PC-9 (cell line): ENCODE measurements around the gene HCLS1. TPM values are rescaled to one million over a fixed set of nuclear protein-coding genes. Genes with fewer than 3 reads are reported as not detected.

Experiments used
- BruUV-seq: library from RNA; stranded (reverse); fragments of 400-500 nt; replicated peaks from 2 replicates; lab custom pipeline; 2021; lab: Mats Ljungman, UMichigan
- CTCF ChIA-PET: fragments of 300-600 bp; sonication (Branson Sonifier 250); formaldehyde crosslinking; loops from one replicate; lab custom pipeline; 2022; ENCODE audit warnings: antibody characterized with exemption; lab: Charles Lee
- POLR2A ChIA-PET: fragments of 300-600 bp; sonication (Branson Sonifier 250); formaldehyde crosslinking; loops from one replicate; lab custom pipeline; 2022; ENCODE audit warnings: antibody characterized with exemption; ENCODE audit not compliant: unreplicated experiment; lab: Charles Lee
- DNase-seq, 2 experiments: peaks; one replicate each; pipeline versions ENCODE4 v3.0.0 to v3.0.0-alpha.2; 2015 to 2022; ENCODE audit warnings: mixed read lengths in 1 of 2
- H2AFZ ChIP-seq: fragments of 200-600 bp; sonication (generic); 2 replicates; pipeline ENCODE4 v1.8.1; 2017; ENCODE audit warnings: antibody characterized with exemption
- H3F3A ChIP-seq: fragments of 200-600 bp; sonication (generic); 2 replicates; pipeline ENCODE4 v1.8.1; 2017; ENCODE audit warnings: antibody characterized with exemption, mild to moderate bottlenecking, low read depth; ENCODE audit not compliant: insufficient read depth
- H3K27ac ChIP-seq: fragments of 200-600 bp; sonication (generic); 2 replicates; pipeline ENCODE4 v1.6.1; 2016; ENCODE audit warnings: mixed run types
- H3K27me3 ChIP-seq: fragments of 200-600 bp; sonication (generic); 2 replicates; pipeline ENCODE4 v1.6.1; 2016; ENCODE audit warnings: low read depth, mixed run types; ENCODE audit not compliant: insufficient read depth
- H3K36me3 ChIP-seq: fragments of 200-600 bp; sonication (generic); 2 replicates; pipeline ENCODE4 v1.6.1; 2016; ENCODE audit warnings: low read depth, mixed run types
- H3K4me1 ChIP-seq: fragments of 200-600 bp; sonication (generic); replicated peaks from 2 replicates; pipeline ENCODE4 v1.6.1; 2016; ENCODE audit warnings: mixed run types; ENCODE audit not compliant: insufficient read depth
- H3K4me2 ChIP-seq: fragments of 200-600 bp; sonication (generic); 2 replicates; pipeline ENCODE4 v1.6.1; 2017; ENCODE audit warnings: mixed run types
- H3K4me3 ChIP-seq: fragments of 200-600 bp; sonication (generic); 2 replicates; pipeline ENCODE4 v1.6.1; 2016; ENCODE audit warnings: mixed run types
- H3K79me2 ChIP-seq: fragments of 200-600 bp; sonication (generic); 2 replicates; pipeline ENCODE4 v1.6.1; 2017; ENCODE audit warnings: low read depth, mixed run types
- H3K9me2 ChIP-seq: fragments of 200-600 bp; sonication (generic); 2 replicates; pipeline ENCODE4 v1.8.1; 2017; ENCODE audit warnings: mild to moderate bottlenecking; ENCODE audit not compliant: insufficient read depth
- H3K9me3 ChIP-seq: fragments of 200-600 bp; sonication (generic); 2 replicates; pipeline ENCODE4 v1.8.1; 2016; ENCODE audit warnings: low read depth; ENCODE audit not compliant: insufficient read depth
- H4K20me1 ChIP-seq: fragments of 200-600 bp; sonication (generic); 2 replicates; pipeline ENCODE4 v1.8.1; 2017; ENCODE audit not compliant: insufficient read depth
- EZH2 ChIP-seq: fragments of 200-600 bp; sonication (generic); IDR thresholded peaks from 2 replicates; pipeline ENCODE4 v1.8.0; 2017; ENCODE audit warnings: antibody characterized with exemption, low read depth
- intact Hi-C: fragments of 100-400 bp; cut with micrococcal nuclease; formaldehyde crosslinking; loops from one replicate; pipeline ENCODE4 v1.10.0; 2022; ENCODE audit not compliant: unreplicated experiment
- total RNA-seq: library from RNA; stranded (reverse); gene quantifications from 2 replicates; pipeline ENCODE4 v1.2.3, GENCODE V29; 2021
- TF ChIP-seq, protein P1 (sequence below): fragments of 200-600 bp; sonication (generic); conservative IDR thresholded peaks from 2 replicates; pipeline ENCODE4 v1.6.1; 2017; ENCODE audit warnings: mixed run types, antibody characterized with exemption, mild to moderate bottlenecking, moderate library complexity

HCLS1 gene
- total RNA-seq, 1 experiment from 2014 or later: 2.2 TPM

DNA sequence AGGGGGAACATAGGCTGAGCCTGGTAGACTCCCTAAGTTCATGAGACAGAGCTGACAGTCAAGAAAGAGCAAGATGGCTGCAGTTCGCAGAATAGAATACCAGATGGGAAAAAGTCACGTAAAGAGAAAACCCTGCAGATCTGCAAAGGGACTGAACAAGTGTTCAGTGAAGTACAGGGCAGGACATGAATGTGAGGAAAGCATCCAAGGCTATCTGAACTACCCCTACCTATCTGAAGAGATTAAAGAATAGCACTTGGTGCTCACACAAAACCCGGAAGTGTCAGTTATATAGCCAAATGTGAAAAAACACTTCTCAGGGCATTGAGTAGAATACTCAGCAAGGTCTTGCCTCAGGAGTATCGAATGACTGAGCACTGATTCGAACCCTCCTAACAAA is 44.8 kb upstream of the HCLS1 start:
- Histone ChIP-seq H4K20me1 (peaks cover 18% of the 10 kb centered on the region; the same call in 1 of the 2 replicates), H3K9me2 (no peaks in the 10 kb centered on the region), H3K27me3 (no peaks in the 10 kb centered on the region), H2AFZ (no peak overlapping the region), H3K9me3 (no peaks in the 10 kb centered on the region), H3F3A (peaks cover 8% of the 10 kb centered on the region; the same call in 1 of the 2 replicates), H3K79me2 (no peaks in the 10 kb centered on the region), H3K4me2 (no peak overlapping the region), H3K27ac (no peak overlapping the region), H3K4me1 (no peaks in the 10 kb centered on the region), H3K36me3 (peaks cover 62% of the 10 kb centered on the region), H3K4me3 (no peak overlapping the region)
- TF ChIP-seq, protein P1, sequence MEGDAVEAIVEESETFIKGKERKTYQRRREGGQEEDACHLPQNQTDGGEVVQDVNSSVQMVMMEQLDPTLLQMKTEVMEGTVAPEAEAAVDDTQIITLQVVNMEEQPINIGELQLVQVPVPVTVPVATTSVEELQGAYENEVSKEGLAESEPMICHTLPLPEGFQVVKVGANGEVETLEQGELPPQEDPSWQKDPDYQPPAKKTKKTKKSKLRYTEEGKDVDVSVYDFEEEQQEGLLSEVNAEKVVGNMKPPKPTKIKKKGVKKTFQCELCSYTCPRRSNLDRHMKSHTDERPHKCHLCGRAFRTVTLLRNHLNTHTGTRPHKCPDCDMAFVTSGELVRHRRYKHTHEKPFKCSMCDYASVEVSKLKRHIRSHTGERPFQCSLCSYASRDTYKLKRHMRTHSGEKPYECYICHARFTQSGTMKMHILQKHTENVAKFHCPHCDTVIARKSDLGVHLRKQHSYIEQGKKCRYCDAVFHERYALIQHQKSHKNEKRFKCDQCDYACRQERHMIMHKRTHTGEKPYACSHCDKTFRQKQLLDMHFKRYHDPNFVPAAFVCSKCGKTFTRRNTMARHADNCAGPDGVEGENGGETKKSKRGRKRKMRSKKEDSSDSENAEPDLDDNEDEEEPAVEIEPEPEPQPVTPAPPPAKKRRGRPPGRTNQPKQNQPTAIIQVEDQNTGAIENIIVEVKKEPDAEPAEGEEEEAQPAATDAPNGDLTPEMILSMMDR: no peak
- TF ChIP-seq EZH2: no peak
- intact Hi-C loops: no loop called here
- ChIA-PET CTCF (no interaction called here), POLR2A (no interaction called here)
- no peak for DNase-seq
- no TSS peak for BruUV-seq

DNA sequence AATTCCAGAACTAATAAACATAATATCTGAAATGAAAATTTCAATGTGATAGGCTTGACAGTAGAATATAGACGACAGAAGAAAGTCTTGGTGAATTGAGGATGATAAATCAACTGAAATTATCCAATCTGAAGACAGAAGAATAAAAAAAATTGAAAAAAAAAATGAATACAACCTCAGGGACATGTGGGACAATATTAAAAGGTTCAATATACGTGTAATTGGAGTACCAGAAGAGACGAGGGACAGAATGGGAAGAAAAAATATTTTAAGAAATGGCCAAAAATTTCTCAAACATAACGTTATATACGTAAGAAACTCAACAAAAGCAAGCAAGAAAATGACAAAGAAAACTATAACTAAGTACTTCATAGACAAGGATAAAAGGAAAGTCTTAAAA is 43.3 kb upstream of the HCLS1 start:
- no peaks in the 10 kb centered on the region for H3K9me3 ChIP-seq
- ChIA-PET POLR2A (no interaction called here), CTCF (no interaction called here)
- H3K4me2 ChIP-seq: no peak overlapping the region
- no peak overlapping the region for H3K4me3 ChIP-seq
- H3K27me3 ChIP-seq: no peaks in the 10 kb centered on the region
- peaks cover 8% of the 10 kb centered on the region; the same call in 1 of the 2 replicates for H3F3A ChIP-seq
- no peak for DNase-seq
- BruUV-seq: no TSS peak
- no peak overlapping the region for H2AFZ ChIP-seq
- peaks cover 67% of the 10 kb centered on the region for H3K36me3 ChIP-seq
- TF ChIP-seq, protein P1: no peak
- no peak for TF ChIP-seq EZH2
- no peaks in the 10 kb centered on the region for H3K9me2 ChIP-seq
- H4K20me1 ChIP-seq: peaks cover 11% of the 10 kb centered on the region; the same call in 1 of the 2 replicates
- intact Hi-C loops: no loop called here
- H3K79me2 ChIP-seq: no peaks in the 10 kb centered on the region
- no peak overlapping the region for H3K27ac ChIP-seq
- no peaks in the 10 kb centered on the region for H3K4me1 ChIP-seq

DNA sequence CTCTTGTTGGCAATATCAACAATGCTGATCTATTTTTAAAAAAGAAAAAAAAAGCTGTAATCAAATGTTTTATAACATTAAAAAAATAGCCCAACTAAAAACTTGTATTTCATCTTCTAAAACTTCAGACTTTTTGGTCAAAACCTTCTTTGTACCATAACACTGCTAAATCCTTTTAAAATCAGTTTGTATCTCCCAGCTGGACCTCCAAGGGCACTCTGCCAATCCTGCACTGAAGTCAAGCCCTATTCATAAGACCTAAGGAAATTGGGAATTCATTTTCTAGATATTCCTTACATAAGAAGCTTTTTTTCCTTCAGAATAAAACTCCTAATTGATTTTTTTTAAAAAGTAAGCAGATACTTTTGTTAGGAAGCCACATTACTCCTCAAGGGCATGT is 38.2 kb upstream of the HCLS1 start:
- Histone ChIP-seq H3K4me3 (no peak overlapping the region), H4K20me1 (peaks cover 11% of the 10 kb centered on the region; the same call in 1 of the 2 replicates), H3K79me2 (no peaks in the 10 kb centered on the region), H3F3A (peaks cover 7% of the 10 kb centered on the region; the same call in 1 of the 2 replicates), H3K9me3 (no peaks in the 10 kb centered on the region), H3K4me1 (no peaks in the 10 kb centered on the region), H3K4me2 (no peak overlapping the region), H2AFZ (no peak overlapping the region), H3K9me2 (no peaks in the 10 kb centered on the region), H3K27ac (no peak overlapping the region), H3K36me3 (peaks cover 50% of the 10 kb centered on the region), H3K27me3 (no peaks in the 10 kb centered on the region)
- no peak for DNase-seq
- intact Hi-C loops: no loop called here
- POLR2A ChIA-PET: no interaction called here
- CTCF ChIA-PET: no interaction called here
- no TSS peak for BruUV-seq
- TF ChIP-seq, protein P1: no peak
- TF ChIP-seq EZH2: no peak
